ENCODE measurements around the gene TNFAIP3. TPM values are rescaled to one million over a fixed set of nuclear protein-coding genes. Genes with fewer than 3 reads are reported as not detected.

Gene TNFAIP3
- total and polyA plus RNA-seq, 2 donors (not counting 3 experiments of a cell fraction or from before 2014, with no cell fraction given) = 4.0 to 8.6 TPM

DNA sequence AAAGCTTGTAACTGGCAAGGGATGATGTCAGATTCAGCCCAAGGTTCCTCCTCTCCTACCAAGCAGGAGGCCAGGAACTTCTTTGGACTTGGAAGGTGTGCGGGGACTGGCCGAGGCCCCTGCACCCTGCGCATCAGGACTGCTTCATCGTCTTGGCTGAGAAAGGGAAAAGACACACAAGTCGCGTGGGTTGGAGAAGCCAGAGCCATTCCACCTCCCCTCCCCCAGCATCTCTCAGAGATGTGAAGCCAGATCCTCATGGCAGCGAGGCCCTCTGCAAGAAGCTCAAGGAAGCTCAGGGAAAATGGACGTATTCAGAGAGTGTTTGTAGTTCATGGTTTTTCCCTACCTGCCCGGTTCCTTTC, 14.4 kb downstream of the TNFAIP3 start:
- H4K20me1 ChIP-seq (replicated peaks; ENCODE audit: control insufficient read depth, extremely low read depth, insufficient read depth, low read length) = no peaks in the 10 kb centered on the region
- intact Hi-C loops (cut with micrococcal nuclease) = no loop called here
- no peaks in the 10 kb centered on the region for H3K79me2 ChIP-seq (ENCODE audit: control insufficient read depth, insufficient read depth, low read length)

More for the DNA sequence above, 14.4 kb downstream of the TNFAIP3 start:
- DNase-seq (ENCODE audit: low read depth, low spot score) = no peak
- Histone ChIP-seq H3K4me1 (ENCODE audit: control insufficient read depth, extremely low read depth, insufficient read depth, low read length) (peaks cover 16% of the 10 kb centered on the region), H3K9ac (replicated peaks; ENCODE audit: extremely low read depth, insufficient read depth, low read length) (no peak overlapping the region), H3K4me2 (ENCODE audit: insufficient read depth, low read length) (no peak overlapping the region), H3K36me3 (ENCODE audit: control insufficient read depth in 2 of 2, extremely low read depth in 1 of 2, insufficient read depth in 2 of 2, low read length in 2 of 2) (peaks cover 5 to 26% of the 10 kb centered on the region in 2 experiments), H3K9me1 (replicated peaks; ENCODE audit: control insufficient read depth, extremely low read depth, insufficient read depth, low read length) (no peaks in the 10 kb centered on the region), H3K27ac (ENCODE audit: insufficient read depth, low read depth, low read length) (no peak overlapping the region), H3K27me3 (ENCODE audit: control insufficient read depth in 2 of 2, insufficient read depth in 2 of 2, low read length in 2 of 2) (no peaks in the 10 kb centered on the region), H3K4me3 (replicated peaks in 1 of 3; ENCODE audit: insufficient read depth in 1 of 3, low read depth in 1 of 3, low read length in 3 of 3) (no peak overlapping the region), H3K9me3 (replicated peaks; ENCODE audit: control insufficient read depth, insufficient read depth, low read length) (no peaks in the 10 kb centered on the region), H2AFZ (ENCODE audit: low read depth, low read length) (no peak overlapping the region)
- ChIA-PET POLR2A (no interaction called here), CTCF (interaction anchor here (1.1 to 3.1 kb wide), 8 partner anchors 9 to 173 kb away, joined by 3 to 12 read pairs (median 4); partner anchors contain the start of gene TNFAIP3)
- dilution Hi-C loops (cut with MboI; ENCODE audit: extremely low pct_ligation_motif_present, low sequenced_read_pairs) = no loop called here
- TF ChIP-seq MYC (IDR thresholded peaks at IDR 0.05; ENCODE audit: low read depth, low read length) (no peak), EZH2 (IDR thresholded peaks at IDR 0.05; ENCODE audit: borderline replicate concordance, low read depth, low read length, severe bottlenecking) (no peak), FOS (IDR thresholded peaks at IDR 0.05; ENCODE audit: borderline replicate concordance, insufficient read depth, low read length) (no peak), JUN (IDR thresholded peaks at IDR 0.05; ENCODE audit: borderline replicate concordance, insufficient read depth, insufficient read length, low read depth) (no peak), CTCF (IDR thresholded peaks at IDR 0.05; ENCODE audit: extremely low read depth in 1 of 2, insufficient read depth in 1 of 2, low read depth in 1 of 2, low read length in 2 of 2) (no peak), GATA2 (IDR thresholded peaks at IDR 0.05; ENCODE audit: insufficient read depth, insufficient read length, low read depth, low read length) (no peak), POLR2AphosphoS5 (IDR thresholded peaks at IDR 0.05; ENCODE audit: insufficient read depth, low read depth, low read length) (no peak), POLR2A (IDR thresholded peaks at IDR 0.05; ENCODE audit: low read depth, low read length) (no peak)
- TF ChIP-seq, protein P1, sequence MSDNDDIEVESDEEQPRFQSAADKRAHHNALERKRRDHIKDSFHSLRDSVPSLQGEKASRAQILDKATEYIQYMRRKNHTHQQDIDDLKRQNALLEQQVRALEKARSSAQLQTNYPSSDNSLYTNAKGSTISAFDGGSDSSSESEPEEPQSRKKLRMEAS (IDR thresholded peaks at IDR 0.05; ENCODE audit: insufficient read depth, insufficient read length) = no peak
- BruUV-seq (replicated peaks) = no TSS peak
- FAIRE-seq = no peak
